SH-SY5Y (cell line): ENCODE data around the gene GPHN.

Experiments
- GATA2 ChIP-seq: IDR thresholded peaks from 2 replicates; pipeline ENCODE4 v1.6.1; 2011; ENCODE audit warnings: mild to moderate bottlenecking, low read depth, low read length
- GATA3 ChIP-seq: IDR thresholded peaks from 2 replicates; pipeline ENCODE4 v1.6.1; 2011; ENCODE audit warnings: low read depth, mild to moderate bottlenecking, low read length, moderate library complexity

DNA sequence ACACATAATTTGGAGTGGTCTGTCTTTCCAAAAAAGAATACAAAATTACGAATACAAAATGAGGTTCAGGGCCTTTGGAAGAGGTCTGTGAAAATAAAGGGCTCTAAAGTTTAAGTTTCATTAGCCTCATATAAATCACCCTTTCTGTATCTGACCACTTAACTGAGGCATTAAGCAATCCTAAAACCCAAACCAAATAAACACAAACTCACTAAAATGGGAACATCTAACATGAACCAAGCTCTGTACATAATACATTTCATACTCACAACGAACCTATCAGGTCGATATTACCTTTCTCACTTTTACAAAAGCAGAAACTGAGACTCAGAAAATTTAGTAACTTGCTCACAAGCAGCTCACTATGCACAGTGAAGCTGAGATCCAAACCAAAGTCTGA lies 22.9 kb upstream of the GPHN start:
- TF ChIP-seq GATA2 (no peak), GATA3 (no peak)
